ENCODE measurements around the gene SOWAHD. TPM values are rescaled to one million over a fixed set of nuclear protein-coding genes. Genes with fewer than 3 reads are reported as not detected.

Gene SOWAHD
- total RNA-seq, 1 donor: 0.72 TPM

DNA sequence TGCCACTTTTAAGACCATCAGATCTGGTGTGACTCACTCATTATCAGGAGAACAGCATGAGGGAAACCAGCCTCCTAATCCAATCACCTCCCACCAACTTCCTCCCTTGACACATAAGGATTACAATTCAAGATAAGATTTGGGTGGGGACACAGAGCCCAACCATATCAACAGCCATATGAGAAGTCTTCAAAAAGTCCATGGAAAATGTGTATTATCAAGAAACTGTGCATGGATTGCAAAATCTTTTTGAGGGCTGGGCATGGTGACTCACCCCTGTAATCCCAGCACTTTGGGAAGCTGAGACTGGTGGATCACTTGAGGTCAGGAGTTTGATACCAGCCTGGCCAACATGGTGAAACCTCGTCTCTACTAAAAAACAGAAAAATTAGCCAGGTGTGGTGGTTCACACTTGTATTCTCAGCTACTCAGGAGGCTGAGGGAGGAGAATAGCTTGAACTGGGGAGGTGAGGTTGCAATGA, 50.8 kb downstream of the SOWAHD start:
- Histone ChIP-seq H3K27me3 (ENCODE audit: insufficient read depth, low read length) (no peaks in the 10 kb centered on the region), H3K4me2 (ENCODE audit: insufficient read depth, low read length) (no peak overlapping the region), H4K20me1 (ENCODE audit: insufficient read depth, low read length) (no peaks in the 10 kb centered on the region), H3K9me3 (ENCODE audit: low read depth, low read length) (no peaks in the 10 kb centered on the region), H3K79me2 (ENCODE audit: insufficient read depth, low read length) (no peaks in the 10 kb centered on the region), H3K27ac (ENCODE audit: low read depth, low read length) (no peak overlapping the region), H3K4me1 (ENCODE audit: insufficient read depth, low read length) (no peaks in the 10 kb centered on the region), H2AFZ (ENCODE audit: low read length) (no peak overlapping the region), H3K4me3 (ENCODE audit: insufficient read depth, low read length) (no peak overlapping the region), H3K36me3 (ENCODE audit: insufficient read depth, low read length) (no peaks in the 10 kb centered on the region)
- no peak for DNase-seq (ENCODE audit: insufficient read length, low spot score, missing footprints)
- TF ChIP-seq, protein P1, sequence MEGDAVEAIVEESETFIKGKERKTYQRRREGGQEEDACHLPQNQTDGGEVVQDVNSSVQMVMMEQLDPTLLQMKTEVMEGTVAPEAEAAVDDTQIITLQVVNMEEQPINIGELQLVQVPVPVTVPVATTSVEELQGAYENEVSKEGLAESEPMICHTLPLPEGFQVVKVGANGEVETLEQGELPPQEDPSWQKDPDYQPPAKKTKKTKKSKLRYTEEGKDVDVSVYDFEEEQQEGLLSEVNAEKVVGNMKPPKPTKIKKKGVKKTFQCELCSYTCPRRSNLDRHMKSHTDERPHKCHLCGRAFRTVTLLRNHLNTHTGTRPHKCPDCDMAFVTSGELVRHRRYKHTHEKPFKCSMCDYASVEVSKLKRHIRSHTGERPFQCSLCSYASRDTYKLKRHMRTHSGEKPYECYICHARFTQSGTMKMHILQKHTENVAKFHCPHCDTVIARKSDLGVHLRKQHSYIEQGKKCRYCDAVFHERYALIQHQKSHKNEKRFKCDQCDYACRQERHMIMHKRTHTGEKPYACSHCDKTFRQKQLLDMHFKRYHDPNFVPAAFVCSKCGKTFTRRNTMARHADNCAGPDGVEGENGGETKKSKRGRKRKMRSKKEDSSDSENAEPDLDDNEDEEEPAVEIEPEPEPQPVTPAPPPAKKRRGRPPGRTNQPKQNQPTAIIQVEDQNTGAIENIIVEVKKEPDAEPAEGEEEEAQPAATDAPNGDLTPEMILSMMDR (IDR thresholded peaks at IDR 0.05; ENCODE audit: extremely low read depth, low read depth, low read length): no peak

Small RNA genes within 50 kb of the gene (small RNA-seq; reads per million reads assigned to genes)
- not detected for gene SNORA69

Other genes starting within 250 kb of the SOWAHD start
- 23.9 and 29.0 TPM in 2 replicates for gene STEEP1, start 193.2 kb upstream of the SOWAHD start, total RNA-seq
- gene UBE2A, start 184.0 kb upstream of the SOWAHD start, total RNA-seq: 36.6 and 41.5 TPM in 2 replicates
- gene NKRF, start 152.2 kb upstream of the SOWAHD start, total RNA-seq: 4.7 and 5.1 TPM in 2 replicates
- 9.0 and 9.1 TPM in 2 replicates for gene SEPTIN6, start 65.4 kb upstream of the SOWAHD start, total RNA-seq
- gene RPL39, start 33.0 kb downstream of the SOWAHD start, total RNA-seq: 1,554 and 1,740 TPM in 2 replicates
- gene UPF3B, start 94.4 kb downstream of the SOWAHD start, total RNA-seq: 1.2 and 1.8 TPM in 2 replicates
- 15.3 and 15.9 TPM in 2 replicates for gene RNF113A, start 113.1 kb downstream of the SOWAHD start, total RNA-seq
- 40.2 and 51.6 TPM in 2 replicates for gene NDUFA1, start 113.2 kb downstream of the SOWAHD start, total RNA-seq
- gene AKAP14, start 137.3 kb downstream of the SOWAHD start, total RNA-seq: not detected in 2 replicates
- 4.3 and 4.7 TPM in 2 replicates for gene NKAP, start 185.2 kb downstream of the SOWAHD start, total RNA-seq

Measured in osteoblast (primary cell).